UCSD-AML1 (cell line): Measurements from ENCODE around the gene MORN5.

Experiments
- DNase-seq: peaks from one replicate; lab custom pipeline; 2025; ENCODE audit not compliant: unreplicated experiment; lab: John Stamatoyannopoulos, UW

The MORN5 gene

DNA sequence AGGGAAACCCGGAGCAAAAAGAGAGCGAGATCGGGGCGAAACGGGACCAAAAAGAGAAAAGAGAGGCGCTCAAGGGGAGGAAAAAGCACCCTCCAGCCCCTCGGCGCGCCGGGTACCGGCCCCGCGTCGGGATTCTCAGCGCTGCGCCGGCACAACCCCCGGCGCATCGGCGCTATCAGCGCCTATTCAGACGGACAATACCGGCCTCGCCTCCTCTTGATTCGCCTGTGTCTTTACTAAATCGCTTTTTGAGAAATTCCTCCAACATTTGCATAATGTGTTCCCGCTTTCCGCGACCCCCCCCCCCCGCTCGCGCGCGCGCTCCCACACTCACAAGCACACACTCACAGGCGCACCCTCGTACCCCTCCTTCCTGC lies 68.5 kb downstream of the MORN5 start:
- no peak for DNase-seq

DNA sequence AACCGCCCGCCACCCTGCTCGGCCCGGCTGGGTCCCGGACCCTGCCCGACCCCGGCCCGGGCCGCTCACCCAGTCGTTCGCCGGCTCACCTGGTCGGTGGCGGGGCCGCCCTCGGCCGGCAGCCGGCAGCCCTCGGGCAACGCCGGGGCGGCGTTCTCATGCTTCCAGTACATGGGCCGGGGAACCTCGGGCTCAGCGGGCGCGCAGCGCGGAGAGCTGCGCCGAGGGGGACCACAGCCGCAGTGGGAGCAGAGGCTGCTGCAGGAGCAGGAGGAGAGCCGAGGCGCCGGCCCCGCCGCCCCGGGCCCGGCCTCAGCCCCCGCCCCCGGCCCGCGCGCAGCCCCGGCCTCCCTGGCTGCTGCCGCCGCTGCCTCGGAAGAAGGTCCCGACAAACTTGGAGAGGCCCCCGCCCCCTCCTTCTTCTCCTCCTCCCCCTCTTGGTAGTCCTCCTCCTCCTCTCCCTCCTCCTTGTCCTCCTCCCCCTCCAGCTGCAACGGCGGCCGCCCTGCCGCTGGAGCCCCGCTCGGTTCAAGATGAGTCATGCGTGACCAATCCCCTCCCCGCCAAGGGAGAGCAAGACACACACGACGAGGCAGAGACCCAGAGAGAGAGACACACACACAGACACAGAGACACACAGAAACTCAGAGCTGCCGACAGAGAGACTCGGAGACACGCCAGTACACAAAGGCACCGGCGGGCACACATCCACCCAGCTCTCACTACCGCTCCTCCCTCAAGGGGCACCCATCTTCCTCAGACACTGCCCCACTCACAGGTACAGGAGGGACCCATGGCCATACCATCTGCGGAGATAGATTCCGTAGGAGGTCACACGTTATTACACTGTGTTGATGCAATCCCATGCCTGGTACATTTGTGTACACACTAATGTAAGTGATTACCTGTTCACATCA lies 69.1 kb downstream of the MORN5 start, which contains the start of gene LHX6:
Gene LHX6 (minus strand): TSS at position 390 of the 917 bp plus-strand sequence. CDS start 217 bp downstream, at position 173.
- no peak for DNase-seq

DNA sequence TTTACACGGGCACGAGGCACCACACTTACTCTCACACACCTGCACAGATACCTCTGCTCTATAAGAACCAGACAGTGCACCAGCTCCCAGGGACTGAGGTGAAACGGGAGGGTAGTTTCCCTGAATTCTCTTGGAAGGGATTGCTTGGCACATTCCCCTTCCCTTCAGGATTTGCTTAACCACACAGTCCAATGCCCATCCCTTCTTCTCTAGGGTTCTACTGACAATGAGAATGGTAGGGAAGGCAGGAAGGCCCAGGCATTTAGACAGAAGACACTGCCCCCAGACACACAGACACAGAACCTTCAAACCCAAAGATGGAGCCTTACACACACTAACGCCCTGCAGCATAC lies 69.8 kb downstream of the MORN5 start:
- DNase-seq, result no peak

DNA sequence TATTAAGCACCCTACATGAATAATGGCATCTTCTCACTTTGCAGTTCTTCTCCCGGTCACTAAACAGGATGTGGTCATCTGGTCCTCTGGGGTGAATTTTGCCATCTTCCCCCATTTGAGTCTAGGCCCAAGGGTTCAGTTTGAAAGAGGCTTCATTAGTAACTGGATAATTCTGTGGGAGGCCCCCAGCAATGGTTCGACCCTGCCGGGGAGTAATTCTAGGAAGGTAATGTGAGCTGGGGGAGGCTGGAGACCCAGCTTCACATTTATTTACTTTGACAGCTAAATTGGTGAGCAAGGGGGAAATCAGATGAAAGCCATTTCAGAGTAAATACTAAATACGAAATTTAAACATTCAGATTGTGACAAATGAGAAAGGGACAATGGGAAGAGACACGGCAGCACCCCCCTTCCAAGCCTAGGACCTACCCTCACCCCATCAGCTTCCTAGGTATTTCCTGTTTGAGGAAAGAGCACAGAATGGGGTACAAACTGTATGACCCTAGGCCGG lies 73.1 kb downstream of the MORN5 start:
- DNase-seq, result no peak

DNA sequence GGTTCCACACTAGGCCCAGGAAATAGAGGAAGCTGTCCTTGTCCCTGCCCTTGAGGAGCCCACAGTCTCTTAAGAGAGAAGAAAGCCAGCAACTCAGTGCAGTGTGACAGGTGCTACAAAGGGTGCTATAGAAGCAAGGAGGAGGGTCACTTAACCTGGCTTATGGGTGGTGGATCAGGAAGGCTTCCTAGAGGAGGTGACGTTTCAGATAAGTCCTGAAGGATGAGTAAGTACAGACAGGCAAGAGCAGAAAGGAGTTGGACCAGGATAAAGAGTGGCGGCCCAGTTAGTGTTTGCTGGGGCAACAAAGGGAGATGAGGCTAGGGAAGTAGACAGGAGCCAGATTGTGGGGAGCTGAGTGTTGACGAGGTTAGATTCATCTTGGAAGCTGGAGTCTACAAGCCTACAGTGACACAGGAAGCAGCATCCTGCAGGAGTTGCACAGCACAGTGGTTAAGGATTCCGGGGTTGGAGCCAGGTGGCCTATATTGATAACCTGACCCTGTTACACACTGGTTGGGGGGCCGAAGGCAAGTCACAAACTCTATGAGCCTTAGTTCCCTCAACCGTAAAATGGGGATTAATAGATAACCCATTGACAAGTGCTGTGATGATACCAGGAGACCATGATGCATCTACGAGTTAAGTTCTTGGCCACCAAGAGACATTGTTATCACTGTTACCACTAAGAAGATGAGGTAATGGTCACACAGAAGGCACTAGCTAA lies 74.5 kb downstream of the MORN5 start:
- DNase-seq, result no peak

DNA sequence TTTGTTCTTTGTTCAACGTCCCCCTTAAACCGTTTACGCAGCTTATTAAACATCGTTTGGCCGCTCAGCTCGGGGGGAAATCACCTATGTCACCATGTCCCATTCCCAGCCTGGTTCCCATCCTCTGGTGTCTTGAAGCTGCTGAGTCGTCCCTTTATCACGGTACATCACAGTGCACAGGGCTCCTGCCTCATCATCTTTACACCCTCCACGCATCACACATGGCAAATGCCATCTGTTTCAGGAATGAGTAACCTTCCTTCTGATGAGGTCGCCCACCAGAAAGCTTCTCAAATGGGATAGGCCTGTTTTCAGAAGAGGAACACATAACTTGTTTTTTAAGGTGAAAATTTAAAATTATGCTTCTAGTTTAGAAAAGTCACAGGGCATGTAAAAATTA lies 77.0 kb downstream of the MORN5 start:
- DNase-seq, result no peak

DNA sequence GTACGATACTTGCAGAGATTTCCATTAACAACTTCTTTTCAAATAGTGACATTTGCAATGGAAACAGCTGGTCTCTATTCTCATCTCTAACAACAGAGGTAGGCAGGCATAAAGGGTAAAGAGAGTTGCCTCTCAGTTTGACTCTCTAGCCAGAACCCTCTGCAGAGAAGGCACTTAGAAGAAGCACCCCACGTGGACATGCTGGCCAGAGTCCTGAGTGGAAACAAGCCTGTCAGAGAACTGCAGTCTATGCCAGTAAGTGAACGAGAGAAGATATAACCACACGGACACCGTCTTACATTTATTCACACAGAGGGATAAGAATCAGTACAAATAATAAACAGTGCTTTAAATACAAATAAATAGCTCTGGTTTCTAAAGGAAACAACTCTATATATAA lies 80.0 kb downstream of the MORN5 start:
- DNase-seq, result no peak

DNA sequence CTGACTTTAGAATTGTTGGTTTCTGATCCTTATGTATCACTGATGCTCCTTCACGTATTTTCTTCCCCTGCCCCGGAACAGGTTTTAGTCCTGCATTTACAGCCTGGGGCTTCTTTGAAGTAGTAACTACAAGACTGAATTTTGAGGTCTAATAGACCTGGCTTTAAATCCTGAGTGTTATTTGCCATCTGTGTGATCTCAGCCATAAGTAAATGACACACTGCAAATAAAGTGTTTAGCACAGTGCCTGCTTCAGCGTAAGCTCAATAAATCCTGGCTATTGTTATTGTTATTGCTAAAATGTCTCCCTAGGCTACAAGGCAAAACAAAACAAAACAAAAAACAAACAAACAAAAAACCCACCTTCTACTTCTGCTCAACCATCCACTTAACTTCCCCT lies 84.6 kb downstream of the MORN5 start:
- DNase-seq, result no peak

DNA sequence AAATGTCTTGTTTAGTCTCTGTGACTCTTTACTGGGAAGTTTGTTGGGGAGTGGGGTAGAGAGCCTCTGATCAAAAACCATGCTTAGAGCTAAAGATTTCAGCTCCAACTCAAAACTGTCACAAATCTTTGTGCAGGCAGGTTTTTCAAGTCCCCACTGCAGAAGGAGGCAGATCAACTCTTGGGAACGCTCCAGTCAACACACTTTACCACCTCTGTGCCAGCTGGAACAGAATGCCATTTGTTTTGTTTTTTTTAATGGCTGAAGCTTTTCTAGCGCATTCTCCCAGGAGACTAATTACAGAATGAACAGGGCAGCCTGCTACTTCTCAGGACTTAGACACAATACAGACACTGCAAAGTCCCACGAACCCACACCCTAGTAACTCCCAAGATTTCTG lies 87.0 kb downstream of the MORN5 start:
- DNase-seq, result no peak

DNA sequence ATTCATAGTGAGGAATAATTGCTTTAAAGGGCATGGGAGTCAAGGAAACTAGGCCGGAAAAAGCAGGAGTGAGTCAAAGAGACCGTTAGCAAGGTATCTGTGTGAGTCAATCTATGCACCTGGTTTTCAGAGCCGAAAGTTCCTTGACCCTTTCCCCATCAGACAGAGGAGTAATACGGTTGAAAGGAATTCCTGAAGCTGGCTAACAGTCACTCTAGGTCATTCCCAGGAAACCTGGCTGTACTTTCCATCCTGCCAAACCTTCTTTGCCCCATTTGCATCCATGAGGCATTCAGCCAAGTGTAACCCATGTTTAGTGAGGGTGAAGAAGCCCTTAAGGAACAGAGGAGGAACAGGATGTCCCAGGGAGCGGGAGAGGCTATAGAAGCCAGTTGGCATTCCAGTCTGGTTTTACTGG lies 88.7 kb downstream of the MORN5 start:
- no peak for DNase-seq
